BLaER1 (cell line): Measurements from ENCODE around the gene MSI2.
A peak's percentile ranks its signal among the peaks of the same experiment; 100 is the strongest.

Experiments used
- H3K27ac ChIP-seq: shearing (Covaris generic); formaldehyde crosslinking; 2 replicates; pipeline ENCODE4 v1.8.1; 2022
- H3K27me3 ChIP-seq: shearing (Covaris generic); formaldehyde crosslinking; 2 replicates; pipeline ENCODE4 v1.8.1; 2022
- H3K36me3 ChIP-seq: shearing (Covaris generic); formaldehyde crosslinking; 2 replicates; pipeline ENCODE4 v1.8.1; 2022
- H3K4me1 ChIP-seq: shearing (Covaris generic); formaldehyde crosslinking; 2 replicates; pipeline ENCODE4 v1.8.1; 2022
- H3K4me2 ChIP-seq: shearing (Covaris generic); formaldehyde crosslinking; 2 replicates; pipeline ENCODE4 v1.8.1; 2022
- H3K4me3 ChIP-seq: shearing (Covaris generic); formaldehyde crosslinking; 2 replicates; pipeline ENCODE4 v1.8.1; 2022
- H3K9ac ChIP-seq: shearing (Covaris generic); formaldehyde crosslinking; 2 replicates; pipeline ENCODE4 v1.8.1; 2022
- H3K9me3 ChIP-seq: shearing (Covaris generic); formaldehyde crosslinking; 2 replicates; pipeline ENCODE4 v1.8.1; 2022
- H4K20me1 ChIP-seq: shearing (Covaris generic); formaldehyde crosslinking; 2 replicates; pipeline ENCODE4 v1.8.1; 2022
- Cebpa-rat ChIP-seq: shearing (Covaris generic); IDR thresholded peaks from 2 replicates; pipeline ENCODE4 v1.8.1; 2022

Gene MSI2

DNA sequence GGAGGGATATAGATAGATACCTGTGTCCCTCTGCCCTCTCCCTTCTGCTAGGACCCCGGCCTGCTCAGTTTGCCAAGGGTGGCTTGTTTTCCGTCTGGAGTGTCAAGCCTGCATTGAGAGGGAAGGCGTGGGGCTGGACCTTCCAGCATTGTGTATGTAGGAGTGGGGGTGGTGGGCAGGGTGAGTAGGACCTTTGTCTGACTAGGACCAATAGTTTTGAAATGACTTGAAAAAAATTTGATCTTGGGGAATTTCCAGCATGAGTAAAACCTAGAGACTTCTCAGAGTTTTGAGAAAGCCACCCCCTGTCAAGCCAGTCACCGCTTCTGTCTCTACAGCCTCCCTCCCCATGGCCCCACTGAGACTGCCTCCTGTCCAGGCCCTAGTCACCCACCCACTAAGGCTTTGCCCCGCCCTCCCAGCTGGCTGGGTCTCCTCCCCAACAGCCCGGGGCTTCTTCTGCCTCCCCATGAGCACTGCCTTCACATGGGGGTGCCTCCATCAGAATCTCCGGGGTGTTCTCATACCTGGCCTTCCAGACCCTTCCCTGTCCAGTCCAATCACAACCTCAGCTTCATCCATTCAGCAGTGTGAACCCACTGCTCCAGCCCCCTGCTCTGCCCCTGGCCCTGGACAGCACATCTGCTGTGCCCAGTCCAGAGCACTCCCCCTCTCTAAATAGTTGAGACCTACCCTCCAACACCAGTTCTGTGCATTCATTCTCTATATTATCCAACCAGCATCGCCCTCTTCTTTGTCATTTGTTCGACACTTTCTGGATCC is 207.0 kb downstream of the MSI2 start:
- Histone ChIP-seq H3K36me3 (peaks cover 51% of the 10 kb centered on the region), H4K20me1 (peaks cover 24% of the 10 kb centered on the region; the same call in 1 of the 2 replicates), H3K4me2 (peak overlapping the region; percentile 85), H3K27me3 (no peaks in the 10 kb centered on the region), H3K27ac (peak overlapping the region; percentile 87), H3K9ac (peak overlapping the region; percentile 41), H3K9me3 (no peaks in the 10 kb centered on the region), H3K4me1 (peaks cover 100% of the 10 kb centered on the region), H3K4me3 (no peak overlapping the region)
- no peak for TF ChIP-seq Cebpa-rat

DNA sequence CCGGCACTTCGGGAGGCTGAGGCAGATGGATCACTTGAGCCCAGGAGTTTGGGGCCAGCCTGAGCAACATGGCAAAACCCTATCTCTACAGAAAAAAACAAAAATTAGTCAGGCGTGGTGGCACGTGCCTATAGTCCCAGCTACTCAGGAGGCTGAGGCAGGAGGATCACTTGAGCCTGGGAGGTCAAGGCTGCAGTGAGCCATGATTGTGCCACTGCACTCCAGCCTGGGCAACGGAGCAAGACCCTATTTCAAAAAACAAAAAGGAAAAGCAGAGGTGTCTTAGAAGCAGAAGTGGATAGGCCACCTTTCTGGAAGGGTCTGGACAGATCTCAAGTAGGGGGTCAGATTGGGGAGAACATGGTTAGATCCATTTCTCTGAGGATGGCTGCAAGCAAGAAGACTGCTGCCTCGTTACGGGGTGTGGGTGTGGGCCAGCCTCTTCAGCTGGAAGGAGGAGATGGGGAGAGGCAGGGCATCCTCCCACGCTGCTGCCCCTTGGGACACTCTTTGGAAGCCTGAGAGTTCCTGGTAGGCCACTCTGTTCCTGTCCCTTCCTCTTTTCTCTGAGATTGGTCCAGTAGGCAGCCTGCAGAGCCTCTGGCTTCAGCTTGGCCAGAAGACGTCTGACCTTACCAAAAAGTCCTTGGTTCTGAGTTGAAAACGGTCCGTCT is 208.0 kb downstream of the MSI2 start:
- Histone ChIP-seq H3K4me1 (peaks cover 100% of the 10 kb centered on the region), H4K20me1 (peaks cover 24% of the 10 kb centered on the region; the same call in 1 of the 2 replicates), H3K27ac (peak overlapping the region; percentile 87), H3K9me3 (no peaks in the 10 kb centered on the region), H3K36me3 (peaks cover 41% of the 10 kb centered on the region), H3K27me3 (no peaks in the 10 kb centered on the region), H3K9ac (peak overlapping the region; percentile 61), H3K4me2 (peak overlapping the region; percentile 85), H3K4me3 (no peak overlapping the region)
- no peak for TF ChIP-seq Cebpa-rat

- no peaks in the 10 kb centered on the region for H3K27me3 ChIP-seq
- H3K4me2 ChIP-seq: peak overlapping the region; percentile 85
- peak overlapping the region; percentile 61 for H3K9ac ChIP-seq
- peak overlapping the region; percentile 87 for H3K27ac ChIP-seq
- TF ChIP-seq Cebpa-rat: no peak
- H4K20me1 ChIP-seq: peaks cover 27% of the 10 kb centered on the region; the same call in 1 of the 2 replicates
- H3K4me3 ChIP-seq: 0 out of 2 replicates have a peak overlapping the region, but pooled peaks have one; percentile 1
- H3K4me1 ChIP-seq: peaks cover 100% of the 10 kb centered on the region
- H3K9me3 ChIP-seq: no peaks in the 10 kb centered on the region
- H3K36me3 ChIP-seq: peaks cover 37% of the 10 kb centered on the region
Measured at GRCh38 chr17:57465610-57466009, 209.3 kb downstream of the MSI2 start.

- H3K27ac ChIP-seq: peak overlapping the region; percentile 87
- peak overlapping the region; percentile 61 for H3K9ac ChIP-seq
- H3K27me3 ChIP-seq: no peaks in the 10 kb centered on the region
- 0 out of 2 replicates have a peak overlapping the region, but pooled peaks have one; percentile 1 for H3K4me3 ChIP-seq
- no peaks in the 10 kb centered on the region for H3K9me3 ChIP-seq
- peaks cover 100% of the 10 kb centered on the region for H3K4me1 ChIP-seq
- H3K4me2 ChIP-seq: peak overlapping the region; percentile 85
- peaks cover 30% of the 10 kb centered on the region; the same call in 1 of the 2 replicates for H4K20me1 ChIP-seq
- no peak for TF ChIP-seq Cebpa-rat
- peaks cover 32% of the 10 kb centered on the region for H3K36me3 ChIP-seq
Measured at GRCh38 chr17:57466017-57466471, 209.7 kb downstream of the MSI2 start.

DNA sequence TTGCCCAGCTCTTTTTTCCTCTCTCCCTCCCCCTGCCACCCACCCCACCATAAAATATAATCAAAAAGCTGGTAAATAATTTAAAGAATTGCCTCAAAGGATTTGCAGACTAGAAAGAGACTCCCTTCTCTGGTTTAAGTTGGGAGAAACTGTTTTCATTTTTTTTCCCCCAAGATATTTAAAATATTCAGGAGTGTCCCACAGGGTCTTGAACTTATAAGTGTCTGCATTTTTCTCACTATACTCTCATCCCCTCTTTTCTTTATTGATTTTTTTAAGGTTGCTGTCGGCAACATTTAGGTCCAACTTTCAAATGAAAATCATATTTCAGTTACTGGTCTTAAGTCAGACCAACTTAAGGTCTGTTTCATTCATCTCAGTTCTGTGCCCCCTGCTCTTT is 210.2 kb downstream of the MSI2 start:
- peak overlapping the region; percentile 61; the same call in 1 of the 2 replicates for H3K9ac ChIP-seq
- H3K36me3 ChIP-seq: peaks cover 28% of the 10 kb centered on the region
- no peak for TF ChIP-seq Cebpa-rat
- H3K9me3 ChIP-seq: no peaks in the 10 kb centered on the region
- peaks cover 100% of the 10 kb centered on the region for H3K4me1 ChIP-seq
- H4K20me1 ChIP-seq: peaks cover 30% of the 10 kb centered on the region; the same call in 1 of the 2 replicates
- H3K4me3 ChIP-seq: no peak overlapping the region
- peak overlapping the region; percentile 87 for H3K27ac ChIP-seq
- H3K4me2 ChIP-seq: peak overlapping the region; percentile 85
- no peaks in the 10 kb centered on the region for H3K27me3 ChIP-seq

- Histone ChIP-seq H3K4me2 (peak overlapping the region; percentile 85), H3K4me1 (peaks cover 100% of the 10 kb centered on the region), H4K20me1 (peaks cover 30% of the 10 kb centered on the region; the same call in 1 of the 2 replicates), H3K9me3 (no peaks in the 10 kb centered on the region), H3K4me3 (no peak overlapping the region), H3K9ac (no peak overlapping the region), H3K36me3 (peaks cover 21% of the 10 kb centered on the region), H3K27ac (peak overlapping the region; percentile 87), H3K27me3 (no peaks in the 10 kb centered on the region)
- TF ChIP-seq Cebpa-rat: no peak
Measured at GRCh38 chr17:57467226-57467625, 210.9 kb downstream of the MSI2 start.

GRCh38 chr17:57467801-57468200 is 211.5 kb downstream of the MSI2 start:
- H3K4me1 ChIP-seq: peaks cover 100% of the 10 kb centered on the region
- H3K36me3 ChIP-seq: peaks cover 15% of the 10 kb centered on the region
- H4K20me1 ChIP-seq: peaks cover 30% of the 10 kb centered on the region; the same call in 1 of the 2 replicates
- H3K4me3 ChIP-seq: no peak overlapping the region
- peak overlapping the region; percentile 12; the same call in 1 of the 2 replicates for H3K9ac ChIP-seq
- TF ChIP-seq Cebpa-rat: no peak
- H3K27me3 ChIP-seq: no peaks in the 10 kb centered on the region
- peak overlapping the region; percentile 87 for H3K27ac ChIP-seq
- H3K4me2 ChIP-seq: peak overlapping the region; percentile 85
- H3K9me3 ChIP-seq: no peaks in the 10 kb centered on the region

GRCh38 chr17:57468932-57469775 is 212.8 kb downstream of the MSI2 start:
- TF ChIP-seq Cebpa-rat: no peak
- peaks cover 100% of the 10 kb centered on the region for H3K4me1 ChIP-seq
- peak overlapping the region; percentile 57 for H3K9ac ChIP-seq
- peak overlapping the region; percentile 87 for H3K27ac ChIP-seq
- peaks cover 39% of the 10 kb centered on the region for H4K20me1 ChIP-seq
- H3K4me3 ChIP-seq: no peak overlapping the region
- H3K9me3 ChIP-seq: no peaks in the 10 kb centered on the region
- peak overlapping the region; percentile 85 for H3K4me2 ChIP-seq
- H3K36me3 ChIP-seq: peaks cover 16% of the 10 kb centered on the region
- H3K27me3 ChIP-seq: no peaks in the 10 kb centered on the region

DNA sequence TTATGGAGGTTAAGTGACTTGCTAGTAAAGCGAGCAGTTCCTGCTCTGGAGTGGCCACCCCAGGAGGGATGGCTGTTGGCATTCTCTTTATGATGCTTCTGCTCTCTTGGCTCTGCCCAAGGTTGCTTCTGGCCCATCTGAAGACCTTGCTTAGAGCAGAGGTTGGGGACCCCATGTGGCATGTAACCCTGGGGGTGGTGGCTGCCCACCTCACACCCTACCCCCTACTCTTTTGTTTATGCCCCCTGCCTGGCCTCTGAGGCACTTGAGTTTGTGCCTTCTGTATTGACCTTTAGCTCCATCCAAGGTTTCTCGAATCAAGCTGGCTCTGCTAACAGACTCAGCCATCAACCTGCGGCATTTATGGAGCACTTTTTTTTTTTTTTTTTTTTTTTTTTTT is 214.6 kb downstream of the MSI2 start:
- Histone ChIP-seq H3K4me1 (peaks cover 100% of the 10 kb centered on the region), H3K4me3 (no peak overlapping the region), H3K9ac (peak overlapping the region; percentile 66; the same call in 1 of the 2 replicates)

More for the DNA sequence above, 214.6 kb downstream of the MSI2 start:
- TF ChIP-seq Cebpa-rat: no peak
- H3K27ac ChIP-seq: peak overlapping the region; percentile 87
- H4K20me1 ChIP-seq: peaks cover 40% of the 10 kb centered on the region
- H3K27me3 ChIP-seq: no peaks in the 10 kb centered on the region
- peaks cover 30% of the 10 kb centered on the region for H3K36me3 ChIP-seq
- no peaks in the 10 kb centered on the region for H3K9me3 ChIP-seq
- peak overlapping the region; percentile 85 for H3K4me2 ChIP-seq
